Measurements from ENCODE around the gene PRUNE1.

Gene PRUNE1

DNA sequence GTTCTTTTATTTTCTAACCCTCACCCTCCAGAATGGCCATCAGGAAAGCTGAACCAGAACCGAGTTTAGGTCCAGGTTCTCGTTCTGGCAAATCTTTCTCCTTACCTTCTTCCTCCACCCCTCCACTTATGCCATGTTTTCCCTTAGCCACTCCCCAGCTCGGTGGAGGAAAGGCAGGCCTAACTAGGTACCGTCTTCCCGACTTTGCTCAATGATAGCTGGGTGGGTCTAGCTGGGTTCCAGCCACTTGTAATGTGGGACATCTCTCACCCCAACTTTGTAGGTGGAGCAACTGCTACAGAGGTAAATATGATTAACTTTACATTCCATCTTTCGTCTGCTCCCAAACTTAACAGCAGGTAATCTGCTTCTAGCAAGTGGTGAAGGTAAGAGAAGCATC is 28.8 kb downstream of the PRUNE1 start:
- no peak for DNase-seq (ENCODE audit: extremely low read depth, insufficient read length)
- Histone ChIP-seq H3K36me3 (ENCODE audit: control insufficient read depth, insufficient read depth, low read length) (peaks cover 6% of the 10 kb centered on the region), H3K4me3 (replicated peaks; ENCODE audit: low read depth, low read length) (no peak overlapping the region), H3K27me3 (replicated peaks; ENCODE audit: control insufficient read depth, insufficient read depth, low read length) (no peaks in the 10 kb centered on the region)
- TF ChIP-seq, protein P1, sequence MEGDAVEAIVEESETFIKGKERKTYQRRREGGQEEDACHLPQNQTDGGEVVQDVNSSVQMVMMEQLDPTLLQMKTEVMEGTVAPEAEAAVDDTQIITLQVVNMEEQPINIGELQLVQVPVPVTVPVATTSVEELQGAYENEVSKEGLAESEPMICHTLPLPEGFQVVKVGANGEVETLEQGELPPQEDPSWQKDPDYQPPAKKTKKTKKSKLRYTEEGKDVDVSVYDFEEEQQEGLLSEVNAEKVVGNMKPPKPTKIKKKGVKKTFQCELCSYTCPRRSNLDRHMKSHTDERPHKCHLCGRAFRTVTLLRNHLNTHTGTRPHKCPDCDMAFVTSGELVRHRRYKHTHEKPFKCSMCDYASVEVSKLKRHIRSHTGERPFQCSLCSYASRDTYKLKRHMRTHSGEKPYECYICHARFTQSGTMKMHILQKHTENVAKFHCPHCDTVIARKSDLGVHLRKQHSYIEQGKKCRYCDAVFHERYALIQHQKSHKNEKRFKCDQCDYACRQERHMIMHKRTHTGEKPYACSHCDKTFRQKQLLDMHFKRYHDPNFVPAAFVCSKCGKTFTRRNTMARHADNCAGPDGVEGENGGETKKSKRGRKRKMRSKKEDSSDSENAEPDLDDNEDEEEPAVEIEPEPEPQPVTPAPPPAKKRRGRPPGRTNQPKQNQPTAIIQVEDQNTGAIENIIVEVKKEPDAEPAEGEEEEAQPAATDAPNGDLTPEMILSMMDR (IDR thresholded peaks at IDR 0.05; ENCODE audit: insufficient read depth, low read length, poor library complexity, severe bottlenecking), result no peak

DNA sequence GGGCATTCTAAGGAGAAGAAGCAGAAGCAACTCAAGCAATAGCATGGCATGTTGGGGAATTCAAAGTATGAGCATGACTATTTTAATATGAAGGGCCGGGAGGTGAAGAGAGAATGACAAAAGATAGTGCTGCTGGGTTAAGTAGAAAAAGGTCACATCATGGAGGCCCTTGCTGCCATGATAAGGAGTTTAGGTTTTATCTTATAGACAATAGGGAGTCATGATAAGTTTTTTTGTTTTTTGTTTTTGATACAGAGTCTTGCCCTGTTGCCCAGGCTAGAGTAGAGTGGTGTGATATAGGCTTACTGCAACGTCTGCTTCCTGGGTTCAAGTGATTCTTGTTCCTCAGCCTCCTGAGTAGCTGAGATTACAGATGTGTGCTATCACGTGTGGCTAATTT is 31.3 kb downstream of the PRUNE1 start:
- TF ChIP-seq, protein P1 (IDR thresholded peaks at IDR 0.05; ENCODE audit: insufficient read depth, low read length, poor library complexity, severe bottlenecking), result no peak
- no peak overlapping the region for H3K4me3 ChIP-seq (replicated peaks; ENCODE audit: low read depth, low read length)
- no peaks in the 10 kb centered on the region for H3K27me3 ChIP-seq (replicated peaks; ENCODE audit: control insufficient read depth, insufficient read depth, low read length)
- peaks cover 3% of the 10 kb centered on the region; the same call in 1 of the 2 replicates for H3K36me3 ChIP-seq (ENCODE audit: control insufficient read depth, insufficient read depth, low read length)
- DNase-seq (ENCODE audit: extremely low read depth, insufficient read length), result no peak

DNA sequence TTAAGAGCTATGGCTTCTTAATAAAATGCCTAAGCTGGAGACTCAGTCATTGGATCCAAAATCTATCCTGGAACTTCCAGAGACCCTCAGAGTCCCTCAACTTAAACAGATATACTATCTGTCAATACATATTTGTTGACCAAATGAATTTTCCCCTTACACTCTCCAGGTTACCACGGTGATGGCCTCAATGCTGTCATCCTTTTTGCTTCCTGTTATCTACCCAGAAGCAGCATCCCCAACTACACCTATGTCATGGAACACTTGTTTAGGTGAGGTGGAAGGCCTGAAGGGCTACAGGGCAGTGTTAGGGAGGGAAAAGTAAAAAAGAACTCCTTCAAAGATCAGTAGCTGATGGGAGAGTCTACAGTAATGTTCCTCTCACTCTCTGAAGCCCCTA is 34.9 kb downstream of the PRUNE1 start:
- DNase-seq (ENCODE audit: extremely low read depth, insufficient read length), result no peak
- Histone ChIP-seq H3K27me3 (replicated peaks; ENCODE audit: control insufficient read depth, insufficient read depth, low read length) (no peaks in the 10 kb centered on the region), H3K36me3 (ENCODE audit: control insufficient read depth, insufficient read depth, low read length) (no peaks in the 10 kb centered on the region), H3K4me3 (replicated peaks; ENCODE audit: low read depth, low read length) (no peak overlapping the region)
- TF ChIP-seq, protein P1 (IDR thresholded peaks at IDR 0.05; ENCODE audit: insufficient read depth, low read length, poor library complexity, severe bottlenecking), result no peak

DNA sequence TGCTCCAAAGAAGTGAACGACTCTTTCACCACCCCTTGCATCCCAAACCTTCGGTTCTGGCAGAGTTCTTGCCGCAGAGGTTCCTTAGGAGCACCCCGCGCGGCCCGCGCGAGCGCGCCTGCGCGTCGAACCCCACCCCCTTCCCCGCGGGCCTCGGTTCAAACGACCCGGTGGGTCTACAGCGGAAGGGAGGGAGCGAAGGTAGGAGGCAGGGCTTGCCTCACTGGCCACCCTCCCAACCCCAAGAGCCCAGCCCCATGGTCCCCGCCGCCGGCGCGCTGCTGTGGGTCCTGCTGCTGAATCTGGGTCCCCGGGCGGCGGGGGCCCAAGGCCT is 39.3 kb downstream of the PRUNE1 start, which contains the start of gene C1orf56:
C1orf56 (plus strand) TSS at position 161 of the 334 bp plus-strand sequence; CDS start at position 258, 97 bp downstream.
- Histone ChIP-seq H3K27me3 (replicated peaks; ENCODE audit: control insufficient read depth, insufficient read depth, low read length) (no peaks in the 10 kb centered on the region), H3K36me3 (ENCODE audit: control insufficient read depth, insufficient read depth, low read length) (peaks cover 2% of the 10 kb centered on the region), H3K4me3 (replicated peaks; ENCODE audit: low read depth, low read length) (peak within 1 kb of the TSS; percentile 68)
- peak; percentile 80 for DNase-seq (ENCODE audit: extremely low read depth, insufficient read length)
- TF ChIP-seq, protein P1 (IDR thresholded peaks at IDR 0.05; ENCODE audit: insufficient read depth, low read length, poor library complexity, severe bottlenecking), result no peak

DNA sequence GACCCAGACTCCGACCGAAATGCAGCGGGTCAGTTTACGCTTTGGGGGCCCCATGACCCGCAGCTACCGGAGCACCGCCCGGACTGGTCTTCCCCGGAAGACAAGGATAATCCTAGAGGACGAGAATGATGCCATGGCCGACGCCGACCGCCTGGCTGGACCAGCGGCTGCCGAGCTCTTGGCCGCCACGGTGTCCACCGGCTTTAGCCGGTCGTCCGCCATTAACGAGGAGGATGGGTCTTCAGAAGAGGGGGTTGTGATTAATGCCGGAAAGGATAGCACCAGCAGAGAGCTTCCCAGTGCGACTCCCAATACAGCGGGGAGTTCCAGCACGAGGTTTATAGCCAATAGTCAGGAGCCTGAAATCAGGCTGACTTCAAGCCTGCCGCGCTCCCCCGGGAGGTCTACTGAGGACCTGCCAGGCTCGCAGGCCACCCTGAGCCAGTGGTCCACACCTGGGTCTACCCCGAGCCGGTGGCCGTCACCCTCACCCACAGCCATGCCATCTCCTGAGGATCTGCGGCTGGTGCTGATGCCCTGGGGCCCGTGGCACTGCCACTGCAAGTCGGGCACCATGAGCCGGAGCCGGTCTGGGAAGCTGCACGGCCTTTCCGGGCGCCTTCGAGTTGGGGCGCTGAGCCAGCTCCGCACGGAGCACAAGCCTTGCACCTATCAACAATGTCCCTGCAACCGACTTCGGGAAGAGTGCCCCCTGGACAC is 39.8 kb downstream of the PRUNE1 start:
- H3K27me3 ChIP-seq (replicated peaks; ENCODE audit: control insufficient read depth, insufficient read depth, low read length), result no peaks in the 10 kb centered on the region
- H3K36me3 ChIP-seq (ENCODE audit: control insufficient read depth, insufficient read depth, low read length), result peaks cover 7% of the 10 kb centered on the region
- peak overlapping the region; percentile 68 for H3K4me3 ChIP-seq (replicated peaks; ENCODE audit: low read depth, low read length)
- TF ChIP-seq, protein P1 (IDR thresholded peaks at IDR 0.05; ENCODE audit: insufficient read depth, low read length, poor library complexity, severe bottlenecking), result peak; percentile 57
- DNase-seq (ENCODE audit: extremely low read depth, insufficient read length), result peak; percentile 68
